AG09309 (cell line): ENCODE data around the gene NEK6.

Experiments
- DNase-seq: peaks from one replicate; pipeline ENCODE4 v3.0.0-alpha.2; 2010; ENCODE audit warnings: low read depth
- H3K4me3 ChIP-seq: 2 replicates; pipeline ENCODE4 v1.5.1; 2011; ENCODE audit warnings: mild to moderate bottlenecking, low read depth, low read length, moderate library complexity; ENCODE audit not compliant: control insufficient read depth
- TF ChIP-seq, protein P1 (sequence below): IDR thresholded peaks from 2 replicates; pipeline ENCODE4 v1.5.1; 2011; ENCODE audit warnings: mild to moderate bottlenecking, low read depth, low read length, inconsistent platforms; ENCODE audit not compliant: insufficient read depth, control insufficient read depth; ENCODE audit errors: missing control alignments

The NEK6 gene

GRCh38 chr9:124222918-124223720, 34.6 kb upstream of the NEK6 start:
- TF ChIP-seq, protein P1, sequence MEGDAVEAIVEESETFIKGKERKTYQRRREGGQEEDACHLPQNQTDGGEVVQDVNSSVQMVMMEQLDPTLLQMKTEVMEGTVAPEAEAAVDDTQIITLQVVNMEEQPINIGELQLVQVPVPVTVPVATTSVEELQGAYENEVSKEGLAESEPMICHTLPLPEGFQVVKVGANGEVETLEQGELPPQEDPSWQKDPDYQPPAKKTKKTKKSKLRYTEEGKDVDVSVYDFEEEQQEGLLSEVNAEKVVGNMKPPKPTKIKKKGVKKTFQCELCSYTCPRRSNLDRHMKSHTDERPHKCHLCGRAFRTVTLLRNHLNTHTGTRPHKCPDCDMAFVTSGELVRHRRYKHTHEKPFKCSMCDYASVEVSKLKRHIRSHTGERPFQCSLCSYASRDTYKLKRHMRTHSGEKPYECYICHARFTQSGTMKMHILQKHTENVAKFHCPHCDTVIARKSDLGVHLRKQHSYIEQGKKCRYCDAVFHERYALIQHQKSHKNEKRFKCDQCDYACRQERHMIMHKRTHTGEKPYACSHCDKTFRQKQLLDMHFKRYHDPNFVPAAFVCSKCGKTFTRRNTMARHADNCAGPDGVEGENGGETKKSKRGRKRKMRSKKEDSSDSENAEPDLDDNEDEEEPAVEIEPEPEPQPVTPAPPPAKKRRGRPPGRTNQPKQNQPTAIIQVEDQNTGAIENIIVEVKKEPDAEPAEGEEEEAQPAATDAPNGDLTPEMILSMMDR, result no peak
- no peak for DNase-seq
- no peak overlapping the region for H3K4me3 ChIP-seq

GRCh38 chr9:124225945-124226344, 31.8 kb upstream of the NEK6 start:
- H3K4me3 ChIP-seq, result no peak overlapping the region
- TF ChIP-seq, protein P1, result no peak
- DNase-seq, result no peak

DNA sequence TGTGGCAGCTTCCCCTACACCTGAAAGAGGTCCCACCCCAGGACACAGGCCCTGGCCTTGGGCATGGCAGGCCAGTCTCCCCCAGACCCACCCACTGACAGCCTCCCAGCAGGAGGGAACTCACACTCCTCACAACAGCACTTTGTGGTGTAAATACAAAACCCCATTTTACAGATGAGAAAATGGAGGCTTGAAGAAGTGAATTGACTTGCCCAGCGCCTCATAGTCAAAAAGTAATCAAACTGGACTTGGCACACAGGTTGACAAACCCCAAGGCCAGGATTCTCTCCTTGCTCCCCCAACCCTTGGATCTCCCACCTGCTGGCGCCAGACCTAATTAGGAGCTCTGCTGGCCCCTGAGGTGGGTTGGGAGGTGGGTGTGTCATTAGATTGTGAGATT, 29.2 kb upstream of the NEK6 start:
- no peak for DNase-seq
- no peak overlapping the region for H3K4me3 ChIP-seq
- TF ChIP-seq, protein P1, result no peak

DNA sequence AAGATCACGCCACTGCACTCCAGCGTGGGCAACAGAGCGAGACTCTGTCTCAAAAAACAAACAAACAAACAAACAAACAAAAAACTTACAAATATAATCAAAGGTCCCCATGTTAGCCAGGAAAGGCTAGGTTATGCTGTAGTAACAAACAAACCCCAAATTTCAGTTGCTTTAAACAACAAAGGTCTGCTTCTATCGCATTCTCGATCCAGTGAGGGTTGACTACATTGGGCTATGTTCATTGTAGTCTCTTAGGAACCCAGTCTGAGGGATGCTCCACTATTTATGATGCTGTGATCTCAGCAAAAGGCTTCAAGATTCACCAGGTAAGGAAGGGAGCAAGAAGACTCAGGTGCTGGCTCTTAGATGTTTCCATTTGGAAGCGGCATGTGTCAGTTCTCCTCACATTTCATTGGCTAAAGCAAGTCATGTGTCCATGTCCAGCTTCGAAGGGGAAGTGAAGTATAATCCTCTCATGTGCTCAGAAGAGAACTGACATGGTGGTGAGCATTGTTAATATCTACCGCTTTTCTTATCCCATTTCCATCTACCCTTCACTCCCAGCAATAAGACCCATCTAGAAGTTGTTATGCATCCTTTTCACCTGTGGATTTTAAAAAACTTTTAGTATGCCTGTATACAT, 26.5 kb upstream of the NEK6 start:
- no peak for DNase-seq
- H3K4me3 ChIP-seq, result no peak overlapping the region
- TF ChIP-seq, protein P1, result no peak

- no peak for DNase-seq
- TF ChIP-seq, protein P1, result no peak
- H3K4me3 ChIP-seq, result no peak overlapping the region
Observed at GRCh38 chr9:124238546-124239140, 19.1 kb upstream of the NEK6 start.

GRCh38 chr9:124239249-124240073, 18.3 kb upstream of the NEK6 start:
- DNase-seq, result no peak
- no peak overlapping the region for H3K4me3 ChIP-seq
- TF ChIP-seq, protein P1, result no peak
